Ishikawa (cell line): ENCODE results near the gene PAQR3.

Experiments
- CEBPB ChIP-seq: IDR thresholded peaks from 2 replicates; pipeline ENCODE4 v1.6.1; 2012
- CREB1 ChIP-seq: IDR thresholded peaks from 2 replicates; pipeline ENCODE4 v1.6.1; 2012; ENCODE audit warnings: low read depth
- EGR1 ChIP-seq: IDR thresholded peaks from 2 replicates; pipeline ENCODE4 v1.6.1; 2012
- EP300 ChIP-seq: IDR thresholded peaks from 2 replicates; pipeline ENCODE4 v1.6.1; 2012; ENCODE audit warnings: borderline replicate concordance
- FOXM1 ChIP-seq: IDR thresholded peaks from 2 replicates; pipeline ENCODE4 v1.6.1; 2012; ENCODE audit warnings: low read depth, borderline replicate concordance
- NFIC ChIP-seq: IDR thresholded peaks from 2 replicates; pipeline ENCODE4 v1.6.1; 2012
- RAD21 ChIP-seq: IDR thresholded peaks from 2 replicates; pipeline ENCODE4 v1.6.1; 2012; ENCODE audit warnings: low read depth
- TAF1 ChIP-seq: IDR thresholded peaks from 2 replicates; pipeline ENCODE4 v1.6.1; 2012; ENCODE audit warnings: low read depth, mild to moderate bottlenecking
- TCF12 ChIP-seq: IDR thresholded peaks from 2 replicates; pipeline ENCODE4 v1.6.1; 2012; ENCODE audit warnings: low read depth
- TEAD4 ChIP-seq: IDR thresholded peaks from 2 replicates; pipeline ENCODE4 v1.6.1; 2012
- YY1 ChIP-seq: IDR thresholded peaks from 2 replicates; pipeline ENCODE4 v1.6.1; 2012; ENCODE audit warnings: low read depth
- ZBTB7A ChIP-seq: IDR thresholded peaks from 2 replicates; pipeline ENCODE4 v1.6.1; 2012; ENCODE audit warnings: low read depth
- TF ChIP-seq, protein P1 (sequence below): IDR thresholded peaks from 2 replicates; pipeline ENCODE4 v1.6.1; 2012
- TF ChIP-seq, protein P2 (sequence below): IDR thresholded peaks from 2 replicates; pipeline ENCODE4 v1.6.1; 2012
- TF ChIP-seq, protein P3 (sequence below): IDR thresholded peaks from 2 replicates; pipeline ENCODE4 v1.6.1; 2012; ENCODE audit warnings: low read depth, mild to moderate bottlenecking

The PAQR3 gene

DNA sequence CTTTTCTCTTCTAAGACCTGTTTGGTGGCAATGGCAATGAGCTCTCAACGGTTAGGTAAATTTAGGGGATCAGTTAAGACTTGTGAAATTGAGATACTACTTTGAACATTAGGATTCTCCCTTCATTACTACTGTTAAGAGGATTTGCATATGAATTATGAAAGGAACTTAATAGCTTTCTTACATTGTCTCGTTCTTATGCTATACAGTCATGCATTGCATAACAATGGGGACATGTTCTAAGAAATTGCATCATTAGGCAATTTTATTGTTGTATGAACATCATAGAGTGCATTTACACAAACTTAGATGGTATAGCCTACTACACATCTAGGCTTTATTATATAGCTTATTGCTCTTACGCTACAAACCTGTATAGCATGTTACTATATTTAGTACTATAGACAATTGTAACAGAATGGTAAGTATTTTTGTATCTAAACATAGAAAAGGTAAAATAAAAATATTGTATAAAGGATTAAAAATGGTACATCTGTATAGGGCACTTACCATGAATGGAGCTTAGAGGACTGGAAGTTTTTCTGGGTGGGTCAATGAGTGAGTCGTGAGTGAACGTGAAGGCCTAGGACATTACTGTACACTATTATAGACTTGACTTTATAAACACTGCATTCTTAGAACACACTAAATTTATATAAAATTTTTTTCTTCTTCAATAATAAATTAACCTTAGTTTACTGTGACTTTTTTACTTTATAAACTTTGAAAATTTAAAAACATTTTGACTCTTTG, 62.5 kb downstream of the PAQR3 start:
- TF ChIP-seq EGR1 (no peak), NFIC (no peak), RAD21 (no peak), FOXM1 (no peak), CEBPB (no peak), CREB1 (no peak), YY1 (no peak), TEAD4 (no peak), TCF12 (no peak), TAF1 (no peak), EP300 (no peak)
- TF ChIP-seq, protein P1, sequence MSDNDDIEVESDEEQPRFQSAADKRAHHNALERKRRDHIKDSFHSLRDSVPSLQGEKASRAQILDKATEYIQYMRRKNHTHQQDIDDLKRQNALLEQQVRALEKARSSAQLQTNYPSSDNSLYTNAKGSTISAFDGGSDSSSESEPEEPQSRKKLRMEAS, result no peak
- TF ChIP-seq, protein P2, sequence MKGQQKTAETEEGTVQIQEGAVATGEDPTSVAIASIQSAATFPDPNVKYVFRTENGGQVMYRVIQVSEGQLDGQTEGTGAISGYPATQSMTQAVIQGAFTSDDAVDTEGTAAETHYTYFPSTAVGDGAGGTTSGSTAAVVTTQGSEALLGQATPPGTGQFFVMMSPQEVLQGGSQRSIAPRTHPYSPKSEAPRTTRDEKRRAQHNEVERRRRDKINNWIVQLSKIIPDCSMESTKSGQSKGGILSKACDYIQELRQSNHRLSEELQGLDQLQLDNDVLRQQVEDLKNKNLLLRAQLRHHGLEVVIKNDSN, result no peak
- TF ChIP-seq, protein P3, sequence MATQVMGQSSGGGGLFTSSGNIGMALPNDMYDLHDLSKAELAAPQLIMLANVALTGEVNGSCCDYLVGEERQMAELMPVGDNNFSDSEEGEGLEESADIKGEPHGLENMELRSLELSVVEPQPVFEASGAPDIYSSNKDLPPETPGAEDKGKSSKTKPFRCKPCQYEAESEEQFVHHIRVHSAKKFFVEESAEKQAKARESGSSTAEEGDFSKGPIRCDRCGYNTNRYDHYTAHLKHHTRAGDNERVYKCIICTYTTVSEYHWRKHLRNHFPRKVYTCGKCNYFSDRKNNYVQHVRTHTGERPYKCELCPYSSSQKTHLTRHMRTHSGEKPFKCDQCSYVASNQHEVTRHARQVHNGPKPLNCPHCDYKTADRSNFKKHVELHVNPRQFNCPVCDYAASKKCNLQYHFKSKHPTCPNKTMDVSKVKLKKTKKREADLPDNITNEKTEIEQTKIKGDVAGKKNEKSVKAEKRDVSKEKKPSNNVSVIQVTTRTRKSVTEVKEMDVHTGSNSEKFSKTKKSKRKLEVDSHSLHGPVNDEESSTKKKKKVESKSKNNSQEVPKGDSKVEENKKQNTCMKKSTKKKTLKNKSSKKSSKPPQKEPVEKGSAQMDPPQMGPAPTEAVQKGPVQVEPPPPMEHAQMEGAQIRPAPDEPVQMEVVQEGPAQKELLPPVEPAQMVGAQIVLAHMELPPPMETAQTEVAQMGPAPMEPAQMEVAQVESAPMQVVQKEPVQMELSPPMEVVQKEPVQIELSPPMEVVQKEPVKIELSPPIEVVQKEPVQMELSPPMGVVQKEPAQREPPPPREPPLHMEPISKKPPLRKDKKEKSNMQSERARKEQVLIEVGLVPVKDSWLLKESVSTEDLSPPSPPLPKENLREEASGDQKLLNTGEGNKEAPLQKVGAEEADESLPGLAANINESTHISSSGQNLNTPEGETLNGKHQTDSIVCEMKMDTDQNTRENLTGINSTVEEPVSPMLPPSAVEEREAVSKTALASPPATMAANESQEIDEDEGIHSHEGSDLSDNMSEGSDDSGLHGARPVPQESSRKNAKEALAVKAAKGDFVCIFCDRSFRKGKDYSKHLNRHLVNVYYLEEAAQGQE, result no peak

DNA sequence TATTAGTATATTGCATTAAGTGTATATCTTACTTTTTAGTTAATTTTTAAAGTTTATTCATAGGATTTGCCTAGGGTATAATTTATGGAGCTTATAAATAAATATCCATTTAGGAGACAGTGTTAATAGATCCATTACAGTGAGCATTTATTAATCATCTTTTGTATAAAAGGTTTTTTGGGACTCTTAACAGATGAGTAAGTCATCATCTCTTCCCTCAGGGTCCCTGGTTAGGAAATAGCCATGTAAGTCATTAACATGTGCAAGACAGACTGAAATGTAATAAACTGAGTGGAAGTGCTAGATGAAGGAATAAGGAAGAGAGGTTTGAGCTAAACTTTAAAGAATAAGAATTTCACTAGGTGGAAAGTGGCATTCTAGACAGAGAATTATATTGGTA, 69.2 kb downstream of the PAQR3 start:
- TF ChIP-seq, protein P3, result no peak
- no peak for TF ChIP-seq EGR1
- no peak for TF ChIP-seq NFIC
- no peak for TF ChIP-seq EP300
- TF ChIP-seq TEAD4, result no peak
- TF ChIP-seq TCF12, result no peak
- no peak for TF ChIP-seq CEBPB
- TF ChIP-seq TAF1, result no peak
- TF ChIP-seq, protein P2, result no peak
- TF ChIP-seq RAD21, result no peak
- TF ChIP-seq, protein P1, result no peak
- TF ChIP-seq CREB1, result no peak
- no peak for TF ChIP-seq ZBTB7A
- TF ChIP-seq YY1, result no peak
- no peak for TF ChIP-seq FOXM1

DNA sequence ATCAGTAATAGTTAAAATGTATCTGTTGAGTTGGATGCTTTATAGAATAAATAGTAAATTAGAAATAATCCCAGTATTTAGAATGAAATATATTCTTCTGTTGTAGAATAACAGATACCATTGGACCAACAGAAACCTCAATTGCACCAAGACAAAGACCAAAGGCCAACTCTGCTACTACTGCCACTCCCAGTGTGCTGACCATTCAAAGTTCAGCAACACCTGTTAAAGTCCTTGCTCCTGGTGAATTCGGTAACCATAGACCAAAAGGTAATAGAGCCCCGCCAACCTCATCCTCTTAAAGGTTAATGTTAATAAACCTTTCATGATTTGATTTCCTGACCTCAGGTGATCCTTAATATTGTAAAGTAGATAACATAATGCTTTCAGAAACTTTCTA, 73.8 kb downstream of the PAQR3 start:
- TF ChIP-seq TAF1 (no peak), EP300 (no peak), TEAD4 (no peak), CEBPB (no peak), CREB1 (no peak), TCF12 (no peak), EGR1 (no peak)
- TF ChIP-seq, protein P2, result no peak
- TF ChIP-seq, protein P1, result no peak
- TF ChIP-seq, protein P3, result no peak
